GM18951 (cell line): ENCODE measurements around the gene CWC27.
"Not testable (repeated sequence)": the region's sequence is repeated elsewhere in the genome, so short reads cannot be mapped to it uniquely, and the experiment has no call there.

Experiments used
- POLR2A ChIP-seq: IDR thresholded peaks from 4 replicates; pipeline ENCODE4 v1.6.1; 2011; ENCODE audit warnings: mild to moderate bottlenecking; ENCODE audit not compliant: insufficient read length, insufficient read depth; ENCODE audit errors: extremely low read depth
- in situ Hi-C: fragments of 300-500 bp; cut with MboI; formaldehyde crosslinking; loops from one replicate; pipeline ENCODE4 v1.12.0; 2022; ENCODE audit warnings: low sequenced_read_pairs, mixed read lengths, inconsistent platforms; ENCODE audit not compliant: unreplicated experiment

Gene CWC27

GRCh38 chr5:64874753-64875152 is 106.0 kb downstream of the CWC27 start:
- in situ Hi-C loops: no loop called here
- TF ChIP-seq POLR2A: no peak

GRCh38 chr5:64876203-64876602 is 107.5 kb downstream of the CWC27 start:
- no peak for TF ChIP-seq POLR2A
- in situ Hi-C loops: no loop called here

- TF ChIP-seq POLR2A: no peak
- in situ Hi-C loops: no loop called here
Measured at GRCh38 chr5:64880821-64881220, 112.1 kb downstream of the CWC27 start.

GRCh38 chr5:64883912-64884311 is 115.2 kb downstream of the CWC27 start:
- in situ Hi-C loops: no loop called here
- TF ChIP-seq POLR2A: no peak

GRCh38 chr5:64884541-64884940 is 115.8 kb downstream of the CWC27 start:
- no peak for TF ChIP-seq POLR2A
- in situ Hi-C loops: no loop called here

- in situ Hi-C loops: no loop called here
- no peak for TF ChIP-seq POLR2A
Measured at GRCh38 chr5:64887910-64888309, 119.2 kb downstream of the CWC27 start.

GRCh38 chr5:64895748-64896147 is 127.0 kb downstream of the CWC27 start:
- in situ Hi-C loops: no loop called here
- TF ChIP-seq POLR2A: no peak

GRCh38 chr5:64899838-64900237 is 131.1 kb downstream of the CWC27 start:
- in situ Hi-C loops: no loop called here
- no peak for TF ChIP-seq POLR2A

GRCh38 chr5:64900618-64901017 is 131.9 kb downstream of the CWC27 start:
- no peak for TF ChIP-seq POLR2A

GRCh38 chr5:64907399-64907798 is 138.7 kb downstream of the CWC27 start:
- in situ Hi-C loops: not testable (repeated sequence)

More at GRCh38 chr5:64900618-64901017, 131.9 kb downstream of the CWC27 start:
- in situ Hi-C loops: no loop called here

- in situ Hi-C loops: no loop called here
- no peak for TF ChIP-seq POLR2A
Measured at GRCh38 chr5:64914396-64914795, 145.7 kb downstream of the CWC27 start.

- in situ Hi-C loops: no loop called here
- no peak for TF ChIP-seq POLR2A
Measured at GRCh38 chr5:64918083-64918482, 149.4 kb downstream of the CWC27 start.

GRCh38 chr5:64921386-64921785 is 152.7 kb downstream of the CWC27 start:
- no peak for TF ChIP-seq POLR2A
- in situ Hi-C loops: no loop called here

GRCh38 chr5:64923151-64923685 is 154.5 kb downstream of the CWC27 start:
- in situ Hi-C loops: no loop called here

GRCh38 chr5:64925123-64925522 is 156.4 kb downstream of the CWC27 start:
- in situ Hi-C loops: no loop called here
- TF ChIP-seq POLR2A: no peak

More at GRCh38 chr5:64923151-64923685, 154.5 kb downstream of the CWC27 start:
- TF ChIP-seq POLR2A: no peak
